Common myeloid progenitor, CD34-positive (primary cell): ENCODE measurements around the gene XRCC4.

ENCODE experiments used
- CTCF ChIA-PET: fragments of 350-600 bp; sonication (Branson Sonifier 250); formaldehyde crosslinking; loops from one replicate; lab custom pipeline; 2021; ENCODE audit warnings: antibody characterized with exemption; lab: Charles Lee
- POLR2A ChIA-PET: fragments of 350-600 bp; sonication (Branson Sonifier 250); formaldehyde crosslinking; loops from one replicate; lab custom pipeline; 2021; ENCODE audit warnings: antibody characterized with exemption; lab: Charles Lee
- DNase-seq, 3 donors: peaks; one replicate each; pipeline versions ENCODE4 v3.0.0 to v3.0.0-alpha.2; 2013
- H3K27ac ChIP-seq, 2 experiments: 1 replicate in 1 of 2; 2 replicates in 1 of 2; pipeline ENCODE4 v1.7.0; 2013; ENCODE audit warnings: inconsistent platforms in 2 of 2, low read length in 2 of 2, mild to moderate bottlenecking in 2 of 2, low read depth in 1 of 2, moderate library complexity in 1 of 2; ENCODE audit not compliant: severe bottlenecking in 2 of 2, insufficient read depth in 1 of 2, poor library complexity in 1 of 2
- H3K27me3 ChIP-seq, 5 experiments: replicated peaks in 2 of 5; 1 replicate in 3 of 5; 2 replicates in 2 of 5; pipeline versions ENCODE4 v1.6.1 to v1.7.0; 2013; ENCODE audit warnings: low read length in 4 of 5, mild to moderate bottlenecking in 2 of 5, moderate library complexity in 2 of 5, inconsistent platforms in 1 of 5; ENCODE audit not compliant: insufficient read depth in 5 of 5, control insufficient read depth in 4 of 5
- H3K36me3 ChIP-seq, 4 experiments: 1 replicate in 2 of 4; 2 replicates in 2 of 4; pipeline versions ENCODE4 v1.6.1 to v1.7.0; 2013; ENCODE audit warnings: low read length in 3 of 4, control low read depth in 1 of 4, mild to moderate bottlenecking in 1 of 4; ENCODE audit not compliant: control insufficient read depth in 4 of 4, insufficient read depth in 4 of 4
- H3K4me1 ChIP-seq, 4 experiments: 1 replicate in 3 of 4; 2 replicates in 1 of 4; pipeline versions ENCODE4 v1.6.1 to v1.7.1; 2013; ENCODE audit warnings: low read length in 3 of 4, mild to moderate bottlenecking in 3 of 4, control low read depth in 1 of 4, inconsistent platforms in 1 of 4, moderate library complexity in 1 of 4; ENCODE audit not compliant: control insufficient read depth in 4 of 4, insufficient read depth in 4 of 4; ENCODE audit errors: control extremely low read depth in 1 of 4
- H3K4me3 ChIP-seq, 7 experiments: 1 replicate in 4 of 7; 2 replicates in 3 of 7; pipeline versions ENCODE4 v1.5.1 to v1.7.0; 2013; ENCODE audit warnings: mild to moderate bottlenecking in 7 of 7, low read length in 6 of 7, moderate library complexity in 6 of 7, inconsistent platforms in 2 of 7, low read depth in 2 of 7, control low read depth in 1 of 7; ENCODE audit not compliant: insufficient read depth in 4 of 7, control insufficient read depth in 1 of 7; ENCODE audit errors: extremely low read depth in 1 of 7
- H3K9me3 ChIP-seq, 5 experiments: 1 replicate in 4 of 5; 2 replicates in 1 of 5; pipeline versions ENCODE4 v1.6.1 to v1.7.1; 2013; ENCODE audit warnings: low read length in 4 of 5, mild to moderate bottlenecking in 2 of 5, inconsistent platforms in 1 of 5, low read depth in 1 of 5, moderate library complexity in 1 of 5; ENCODE audit not compliant: control insufficient read depth in 4 of 5, insufficient read depth in 2 of 5; ENCODE audit errors: control extremely low read depth in 1 of 5
- WGBS: methylation state at CpG from one replicate; pipeline ENCODE4 v1.1.5; 2013; ENCODE audit not compliant: insufficient coverage; 5-methylcytosine and 5-hydroxymethylcytosine counted together

Gene XRCC4

DNA sequence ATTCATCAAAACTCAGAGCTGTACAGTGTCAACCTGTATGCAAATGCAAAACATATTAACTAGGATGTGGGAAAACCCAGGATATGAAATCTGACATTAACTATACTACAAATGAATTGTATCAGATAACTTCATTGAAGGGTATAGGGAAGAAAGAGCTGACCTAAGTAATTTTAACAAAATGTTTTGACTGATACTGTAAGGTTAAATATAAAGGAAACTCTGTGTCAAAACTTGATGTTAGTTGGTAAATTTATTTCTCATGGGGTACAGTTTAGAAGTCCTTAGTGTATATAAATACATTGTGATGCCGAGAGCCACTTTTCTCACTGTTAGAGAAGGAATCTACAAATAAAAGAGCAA is 316.1 kb downstream of the XRCC4 start:
- POLR2A ChIA-PET = no interaction called here
- no peak for DNase-seq
- Histone ChIP-seq H3K4me1 (no peaks in the 10 kb centered on the region), H3K9me3 (no peaks in the 10 kb centered on the region), H3K27me3 (no peaks in the 10 kb centered on the region), H3K4me3 (no peak overlapping the region), H3K27ac (no peak overlapping the region), H3K36me3 (no peaks in the 10 kb centered on the region)
- CTCF ChIA-PET = no interaction called here
- WGBS = no CpG with 5 or more reads among the region's 1 CpG

DNA sequence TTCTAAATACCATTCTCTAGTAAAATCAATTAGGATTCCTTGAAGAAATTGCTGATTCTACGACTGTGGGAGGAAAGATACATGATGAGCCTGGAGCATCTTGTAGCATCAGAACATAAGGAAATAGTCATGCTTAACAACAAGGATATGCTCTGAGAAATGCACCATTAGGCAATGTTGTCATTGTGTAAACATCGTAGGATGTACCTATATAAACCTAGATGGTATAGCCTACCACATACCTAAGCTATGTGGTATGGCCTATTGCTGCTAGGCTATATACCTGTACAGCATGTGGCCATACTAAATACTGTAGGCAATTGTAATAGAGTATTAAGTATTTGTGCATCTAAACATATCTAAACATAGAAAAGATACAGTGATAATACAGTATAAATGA is 316.8 kb downstream of the XRCC4 start:
- POLR2A ChIA-PET = no interaction called here
- Histone ChIP-seq H3K36me3 (no peaks in the 10 kb centered on the region), H3K27me3 (no peaks in the 10 kb centered on the region), H3K4me3 (no peak overlapping the region), H3K4me1 (no peaks in the 10 kb centered on the region), H3K9me3 (no peaks in the 10 kb centered on the region), H3K27ac (no peak overlapping the region)
- no peak for DNase-seq
- 100% methylated on average over 1 of the region's 2 CpGs for WGBS
- CTCF ChIA-PET = no interaction called here

DNA sequence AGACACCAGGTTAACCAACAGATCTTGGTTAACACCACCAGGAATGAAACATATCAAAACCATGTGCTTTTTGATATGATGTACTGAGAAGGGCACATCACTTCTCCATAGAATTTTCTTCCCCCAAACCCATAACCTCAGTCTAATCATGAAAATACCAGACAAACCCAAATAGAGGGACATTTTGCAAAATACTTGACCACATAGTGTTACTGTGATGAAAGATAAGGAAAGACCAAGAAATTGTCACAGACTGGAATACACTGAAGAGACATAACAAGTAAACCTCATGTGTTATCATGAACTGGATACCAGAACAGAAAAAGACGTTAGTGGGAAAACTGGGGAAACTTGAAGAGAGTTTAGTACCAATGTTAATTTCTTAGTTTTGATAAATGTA is 319.3 kb downstream of the XRCC4 start:
- CTCF ChIA-PET = no interaction called here
- Histone ChIP-seq H3K27me3 (no peaks in the 10 kb centered on the region), H3K27ac (no peak overlapping the region), H3K4me1 (peaks cover 0 to 9% (median 0%) of the 10 kb centered on the region in 4 experiments), H3K9me3 (no peaks in the 10 kb centered on the region), H3K36me3 (no peaks in the 10 kb centered on the region), H3K4me3 (no peak overlapping the region)
- POLR2A ChIA-PET = interaction anchor here (0.8 kb wide), 1 partner anchor 9 kb away, joined by 3 read pairs; no protein-coding TSS in a partner anchor
- 60% methylated on average over 1 of the region's 1 CpG for WGBS
- peak; percentile 24 to 64 (median 41) for DNase-seq

DNA sequence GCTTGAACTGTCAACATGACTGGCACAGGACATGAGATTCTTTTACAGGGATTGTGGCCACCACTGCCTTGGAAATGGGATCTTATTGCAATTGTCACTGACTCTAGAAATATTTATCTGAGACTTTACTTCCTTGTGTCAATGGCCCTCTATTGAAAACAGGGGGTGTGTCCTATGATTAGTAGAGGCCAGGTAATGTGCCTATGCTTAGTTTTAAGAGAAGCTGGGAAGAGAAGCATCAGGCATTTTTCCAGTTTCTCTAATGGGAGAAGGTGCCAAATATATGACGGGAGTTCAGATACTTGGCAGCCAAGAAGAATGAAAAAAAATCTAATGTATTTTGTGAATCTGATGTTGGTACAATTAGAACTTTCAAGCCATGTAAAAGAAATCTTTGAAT is 320.3 kb downstream of the XRCC4 start:
- CTCF ChIA-PET = no interaction called here
- Histone ChIP-seq H3K27me3 (no peaks in the 10 kb centered on the region), H3K36me3 (no peaks in the 10 kb centered on the region), H3K27ac (no peak overlapping the region), H3K4me1 (peaks cover 0 to 11% (median 0%) of the 10 kb centered on the region in 4 experiments), H3K9me3 (no peaks in the 10 kb centered on the region), H3K4me3 (no peak overlapping the region)
- no peak for DNase-seq
- 86% methylated on average over 1 of the region's 1 CpG for WGBS
- POLR2A ChIA-PET = no interaction called here

DNA sequence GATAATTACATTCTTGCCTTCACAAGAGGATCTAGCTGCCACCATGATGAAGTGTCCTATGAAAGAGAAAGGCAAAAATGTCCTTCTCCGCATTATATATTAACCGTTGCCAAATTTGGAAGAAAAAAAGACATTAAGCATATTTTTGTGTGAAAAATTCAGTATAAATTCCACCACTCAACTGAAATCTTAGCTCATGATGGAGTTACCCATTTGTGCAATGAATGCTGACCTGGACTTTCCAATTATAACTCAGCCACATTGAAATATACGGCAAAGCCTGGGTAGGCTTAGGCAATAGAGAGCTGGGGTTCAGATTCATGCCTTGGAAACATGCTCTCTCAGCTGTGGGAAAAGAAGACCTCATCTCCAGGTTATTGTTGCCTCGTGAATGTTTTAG is 322.9 kb downstream of the XRCC4 start:
- DNase-seq = no peak
- Histone ChIP-seq H3K9me3 (no peaks in the 10 kb centered on the region), H3K36me3 (no peaks in the 10 kb centered on the region), H3K27me3 (no peaks in the 10 kb centered on the region), H3K27ac (no peak overlapping the region), H3K4me3 (no peak overlapping the region), H3K4me1 (peaks cover 0 to 11% (median 0%) of the 10 kb centered on the region in 4 experiments)
- CTCF ChIA-PET = no interaction called here
- POLR2A ChIA-PET = no interaction called here
- 100% methylated on average over 1 of the region's 4 CpGs for WGBS

DNA sequence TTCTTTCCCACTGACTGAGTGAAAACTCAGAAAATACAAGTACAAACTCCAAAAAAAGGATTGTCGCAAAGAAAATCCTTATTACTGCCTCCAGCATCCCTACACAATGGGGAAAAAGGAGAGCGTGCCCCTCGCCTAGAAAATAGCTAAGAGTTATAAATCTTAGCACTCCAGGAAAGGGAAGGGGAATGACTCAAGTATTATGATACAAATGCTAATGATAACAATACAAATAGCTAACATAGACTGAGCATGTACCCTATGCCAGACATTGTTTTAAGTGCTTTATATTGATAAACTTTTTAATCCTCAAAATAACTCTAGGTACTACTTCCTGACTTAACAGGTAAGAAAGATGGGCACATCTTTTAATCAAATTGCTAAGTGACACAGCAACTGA is 323.4 kb downstream of the XRCC4 start:
- no peak overlapping the region for H3K27ac ChIP-seq
- no peaks in the 10 kb centered on the region for H3K27me3 ChIP-seq
- H3K4me3 ChIP-seq = no peak overlapping the region
- no CpG with 5 or more reads among the region's 3 CpGs for WGBS
- no peaks in the 10 kb centered on the region for H3K9me3 ChIP-seq
- no peaks in the 10 kb centered on the region for H3K36me3 ChIP-seq
- CTCF ChIA-PET = no interaction called here
- peaks cover 0 to 11% (median 0%) of the 10 kb centered on the region in 4 experiments for H3K4me1 ChIP-seq
- DNase-seq = no peak
- POLR2A ChIA-PET = no interaction called here

DNA sequence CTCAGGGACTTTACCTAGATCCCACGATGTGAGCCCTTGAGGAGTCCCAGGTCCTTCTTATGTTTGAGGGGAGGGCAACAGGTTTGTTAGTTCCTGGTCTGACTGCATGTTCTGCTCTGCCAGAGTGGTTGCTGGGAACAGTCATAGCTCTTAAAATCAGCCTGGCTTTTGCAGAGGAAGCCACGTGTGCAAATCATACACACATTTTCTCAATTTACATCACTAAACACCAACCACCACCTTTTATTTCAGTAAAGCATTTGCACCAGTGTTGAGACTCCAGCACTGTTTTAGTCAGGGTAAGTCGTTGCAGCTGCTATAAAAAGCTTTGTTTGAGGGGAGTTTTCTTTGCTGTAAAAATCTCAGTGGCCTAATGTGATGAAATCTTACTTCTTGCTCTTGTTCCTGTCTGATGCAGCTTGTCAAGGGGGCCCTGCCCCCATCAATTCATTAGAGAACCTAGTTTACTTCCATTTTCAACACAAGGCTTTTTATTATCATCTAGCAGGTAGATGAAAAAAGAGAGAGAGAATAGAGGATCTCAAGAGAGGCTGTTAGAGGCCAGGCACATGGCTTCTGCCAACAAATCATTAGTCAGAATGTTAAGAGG is 323.9 kb downstream of the XRCC4 start:
- Histone ChIP-seq H3K4me3 (no peak overlapping the region), H3K27ac (no peak overlapping the region), H3K27me3 (no peaks in the 10 kb centered on the region), H3K4me1 (peaks cover 0 to 11% (median 0%) of the 10 kb centered on the region in 4 experiments), H3K36me3 (no peaks in the 10 kb centered on the region), H3K9me3 (no peaks in the 10 kb centered on the region)
- WGBS = 92% methylated on average over 2 of the region's 3 CpGs
- ChIA-PET CTCF (no interaction called here), POLR2A (no interaction called here)
- peak in 2 of 3 donors; percentile 14 to 23 for DNase-seq
